H1 (cell line): ENCODE results near the gene AGPAT2. TPM values are rescaled to one million over a fixed set of nuclear protein-coding genes. Genes with fewer than 3 reads are reported as not detected.

Experiments used
- ATF3 ChIP-seq: IDR thresholded peaks from 2 replicates; pipeline ENCODE4 v1.6.1; 2011; ENCODE audit warnings: low read depth, mild to moderate bottlenecking, low read length; ENCODE audit not compliant: insufficient read depth
- BCL11A ChIP-seq, 2 experiments: IDR thresholded peaks; one replicate each; pipeline ENCODE4 v1.6.1; 2011; ENCODE audit warnings: low read depth in 2 of 2, low read length in 2 of 2, mild to moderate bottlenecking in 2 of 2
- BRCA1 ChIP-seq: IDR thresholded peaks from 2 replicates; pipeline ENCODE4 v1.6.1; 2012; ENCODE audit warnings: low read depth, low read length, improper control_type of control experiment
- MAX ChIP-seq: IDR thresholded peaks from 2 replicates; pipeline ENCODE4 v1.6.1; 2012; ENCODE audit warnings: inconsistent platforms
- NANOG ChIP-seq: IDR thresholded peaks from 2 replicates; pipeline ENCODE4 v1.6.1; 2011; ENCODE audit warnings: low read length, low read depth, mild to moderate bottlenecking, inconsistent platforms; ENCODE audit not compliant: insufficient read depth, poor library complexity, severe bottlenecking
- POLR2AphosphoS5 ChIP-seq: IDR thresholded peaks from 2 replicates; pipeline ENCODE4 v1.6.1; 2011; ENCODE audit warnings: low read depth, low read length
- SP1 ChIP-seq: IDR thresholded peaks from 2 replicates; pipeline ENCODE4 v1.6.1; 2011; ENCODE audit warnings: low read depth, low read length
- TAF7 ChIP-seq: optimal IDR thresholded peaks from 2 replicates; pipeline ENCODE3; 2011; ENCODE audit warnings: low read depth, mild to moderate bottlenecking, inconsistent platforms, low read length, moderate library complexity, borderline replicate concordance
- ZNF274 ChIP-seq: IDR thresholded peaks from 2 replicates; pipeline ENCODE4 v1.7.0; 2012; ENCODE audit warnings: low read length, borderline replicate concordance; ENCODE audit errors: extremely low read depth
- polyA plus RNA-seq, 7 experiments: library from polyadenylated mRNA; depleted of rRNA in 3 of 7; stranded (reverse) in 5 of 7; unstranded in 2 of 7; fragments of >200 nt in 5 of 7; fragments of 200-250 nt in 2 of 7; gene quantifications; 1 replicate in 5 of 7; 2 replicates in 1 of 7; 4 replicates in 1 of 7; pipeline versions ENCODE4 v1.2.1 to v1.2.3, GENCODE V29; 2011 to 2013; ENCODE audit warnings: missing spikeins in 2 of 7, mixed read lengths in 2 of 7
- total RNA-seq: library from RNA; stranded (reverse); fragmentation: NEBNext Ultra II Directional; extraction: Animal tissue kit (Norgen Biotek cat#: 25700); gene quantifications from 2 replicates; pipeline ENCODE4 v1.2.1, GENCODE V29; 2021

Gene AGPAT2
- total and polyA plus RNA-seq, 2 of the 8 experiments (the other 6 are each of a cell fraction or from before 2014, with no cell fraction given) = 31.6 to 37.6 TPM

- TF ChIP-seq NANOG = no peak
- TF ChIP-seq BRCA1 = no peak
- TF ChIP-seq TAF7 = no peak
- TF ChIP-seq POLR2AphosphoS5 = no peak
- TF ChIP-seq BCL11A (IDR thresholded peaks at IDR 0.05; ENCODE audit: low read depth in 2 of 2, low read length in 2 of 2) = no peak
- no peak for TF ChIP-seq ATF3
- TF ChIP-seq SP1 = no peak
- no peak for TF ChIP-seq ZNF274
- no peak for TF ChIP-seq MAX
These were observed 3.6 kb upstream of the AGPAT2 start (continued) for GRCh38 chr9:136690806-136691261.
